ENCODE results near the gene PTGDS.

- TF ChIP-seq IRF1 (CRISPR knock-in tag; IDR thresholded peaks at IDR 0.05; ENCODE audit: borderline replicate concordance) (no peak), BRD4 (IDR thresholded peaks at IDR 0.05) (no peak), JUNB (CRISPR knock-in tag; conservative IDR thresholded peaks at IDR 0.05) (no peak), GTF2B (IDR thresholded peaks at IDR 0.05; ENCODE audit: extremely low read depth, insufficient read length) (no peak), ATF3 (IDR thresholded peaks at IDR 0.05) (no peak), ATF3 (CRISPR knock-in tag; conservative IDR thresholded peaks at IDR 0.05) (no peak)
These were observed 23.5 kb upstream of the PTGDS start for GRCh38 chr9:136953771-136954269.
